H9 (cell line): ENCODE data around the gene CDC25A. TPM values are rescaled to one million over a fixed set of nuclear protein-coding genes. Genes with fewer than 3 reads are reported as not detected.

ENCODE experiments used
- DNase-seq: peaks from one replicate; pipeline ENCODE4 v3.0.0-alpha.2; 2017
- H2AFZ ChIP-seq: one replicate; pipeline ENCODE4 v1.6.1; 2013; ENCODE audit warnings: mild to moderate bottlenecking, low read length, control low read depth, moderate library complexity
- H2AK5ac ChIP-seq: 2 replicates; pipeline ENCODE4 v1.6.1; 2013; ENCODE audit warnings: low read length, control low read depth, mixed read lengths; ENCODE audit not compliant: insufficient read length
- H2BK120ac ChIP-seq: one replicate; pipeline ENCODE4 v1.6.1; 2013; ENCODE audit warnings: low read depth, mild to moderate bottlenecking, low read length, control low read depth, inconsistent platforms; ENCODE audit not compliant: poor library complexity, severe bottlenecking
- H2BK12ac ChIP-seq: 2 replicates; pipeline ENCODE4 v1.6.1; 2013; ENCODE audit warnings: low read length, control low read depth, mixed read lengths, low read depth; ENCODE audit not compliant: insufficient read length
- H2BK15ac ChIP-seq: 2 replicates; pipeline ENCODE4 v1.6.1; 2013; ENCODE audit warnings: low read depth, low read length, control low read depth
- H2BK20ac ChIP-seq: one replicate; pipeline ENCODE4 v1.6.1; 2013; ENCODE audit warnings: low read depth, mild to moderate bottlenecking, low read length, control low read depth, inconsistent platforms; ENCODE audit not compliant: poor library complexity, severe bottlenecking
- H2BK5ac ChIP-seq: 2 replicates; pipeline ENCODE4 v1.6.1; 2013; ENCODE audit warnings: low read length, control low read depth, mixed read lengths; ENCODE audit not compliant: insufficient read length
- H3K14ac ChIP-seq: 2 replicates; pipeline ENCODE4 v1.6.1; 2013; ENCODE audit warnings: low read length, control low read depth; ENCODE audit not compliant: insufficient read depth
- H3K18ac ChIP-seq: 2 replicates; pipeline ENCODE4 v1.6.1; 2013; ENCODE audit warnings: low read depth, mild to moderate bottlenecking, mixed read lengths, low read length, control low read depth; ENCODE audit not compliant: insufficient read length
- H3K23ac ChIP-seq: 2 replicates; pipeline ENCODE4 v1.6.1; 2013; ENCODE audit warnings: low read length, control low read depth, mixed read lengths, low read depth; ENCODE audit not compliant: insufficient read length
- H3K23me2 ChIP-seq: 2 replicates; pipeline ENCODE4 v1.6.1; 2013; ENCODE audit warnings: low read depth, mild to moderate bottlenecking, mixed read lengths, low read length, control low read depth; ENCODE audit not compliant: insufficient read length, poor library complexity, severe bottlenecking
- H3K27ac ChIP-seq: 2 replicates; pipeline ENCODE4 v1.5.1; 2013; ENCODE audit warnings: low read length, control low read depth, mixed read lengths, low read depth; ENCODE audit not compliant: insufficient read length
- H3K27me3 ChIP-seq: 2 replicates; pipeline ENCODE4 v1.6.1; 2013; ENCODE audit warnings: low read length, control low read depth, inconsistent platforms; ENCODE audit not compliant: insufficient read depth
- H3K4ac ChIP-seq: 2 replicates; pipeline ENCODE4 v1.6.1; 2013; ENCODE audit warnings: low read depth, mild to moderate bottlenecking, control low read depth, inconsistent platforms, low read length, moderate library complexity
- H3K4me1 ChIP-seq: 2 replicates; pipeline ENCODE4 v1.6.1; 2013; ENCODE audit warnings: low read length, control low read depth, inconsistent platforms; ENCODE audit not compliant: insufficient read depth
- H3K4me2 ChIP-seq: 2 replicates; pipeline ENCODE4 v1.6.1; 2013; ENCODE audit warnings: low read length, control low read depth, mixed read lengths; ENCODE audit not compliant: insufficient read length, insufficient read depth
- H3K56ac ChIP-seq: 2 replicates; pipeline ENCODE4 v1.6.1; 2013; ENCODE audit warnings: low read depth, mild to moderate bottlenecking, mixed read lengths, low read length, control low read depth; ENCODE audit not compliant: insufficient read length
- H3K79me1 ChIP-seq: 2 replicates; pipeline ENCODE4 v1.6.1; 2013; ENCODE audit warnings: low read depth, mild to moderate bottlenecking, moderate library complexity, low read length, control low read depth, inconsistent platforms; ENCODE audit not compliant: insufficient read depth, poor library complexity, severe bottlenecking
- H3K79me2 ChIP-seq: 2 replicates; pipeline ENCODE4 v1.6.1; 2013; ENCODE audit warnings: low read length, control low read depth, inconsistent platforms; ENCODE audit not compliant: insufficient read depth
- H3K9ac ChIP-seq: 2 replicates; pipeline ENCODE4 v1.6.1; 2013; ENCODE audit warnings: low read length, control low read depth, mixed read lengths; ENCODE audit not compliant: insufficient read length; ENCODE audit errors: extremely low read depth
- H3K9me3 ChIP-seq: one replicate; pipeline ENCODE4 v1.6.1; 2013; ENCODE audit warnings: low read depth, low read length, inconsistent platforms; ENCODE audit not compliant: control insufficient read depth
- H3T11ph ChIP-seq: one replicate; pipeline ENCODE4 v1.6.1; 2013; ENCODE audit warnings: mild to moderate bottlenecking, low read length, control low read depth, inconsistent platforms
- H4K20me1 ChIP-seq: one replicate; pipeline ENCODE4 v1.6.1; 2013; ENCODE audit not compliant: control insufficient read depth, insufficient read length, insufficient read depth
- H4K5ac ChIP-seq: 2 replicates; pipeline ENCODE4 v1.6.1; 2013; ENCODE audit warnings: low read depth, mild to moderate bottlenecking, mixed read lengths, low read length, control low read depth; ENCODE audit not compliant: insufficient read length
- H4K8ac ChIP-seq: replicated peaks from 2 replicates; pipeline ENCODE4 v1.6.1; 2013; ENCODE audit warnings: low read length, control low read depth, mixed read lengths, low read depth; ENCODE audit not compliant: insufficient read length
- H4K91ac ChIP-seq: 2 replicates; pipeline ENCODE4 v1.6.1; 2013; ENCODE audit warnings: low read depth, mild to moderate bottlenecking, moderate library complexity, mixed read lengths, low read length, control low read depth; ENCODE audit not compliant: insufficient read length
- H3K27ac Mint-ChIP-seq, 3 experiments: 2 replicates in 2 of 3; 3 replicates in 1 of 3; pipeline ENCODE4 v1.8.0; 2020 to 2021; ENCODE audit warnings: mixed read lengths in 3 of 3, mild to moderate bottlenecking in 1 of 3, moderate library complexity in 1 of 3
- H3K27me3 Mint-ChIP-seq: 2 replicates; pipeline ENCODE4 v1.8.0; 2021; ENCODE audit warnings: low read depth, mild to moderate bottlenecking, moderate library complexity, mixed read lengths
- H3K36me3 Mint-ChIP-seq, 3 experiments: 2 replicates in 2 of 3; 3 replicates in 1 of 3; pipeline ENCODE4 v1.8.0; 2020 to 2021; ENCODE audit warnings: low read depth in 3 of 3, mixed read lengths in 3 of 3; ENCODE audit not compliant: insufficient read depth in 1 of 3
- H3K4me1 Mint-ChIP-seq, 2 experiments: 2 replicates each; pipeline ENCODE4 v1.8.0; 2020; ENCODE audit warnings: mixed read lengths in 2 of 2
- H3K4me3 Mint-ChIP-seq, 2 experiments: 2 replicates in 1 of 2; 3 replicates in 1 of 2; pipeline ENCODE4 v1.8.0; 2020 to 2021; ENCODE audit warnings: mild to moderate bottlenecking in 2 of 2, mixed read lengths in 2 of 2, moderate library complexity in 1 of 2
- H3K9me3 Mint-ChIP-seq, 2 experiments: 2 replicates in 1 of 2; 3 replicates in 1 of 2; pipeline ENCODE4 v1.8.0; 2020; ENCODE audit warnings: mild to moderate bottlenecking in 2 of 2, mixed read lengths in 2 of 2, moderate library complexity in 1 of 2
- CTCF ChIP-seq: fragments of 200-600 bp; sonication (generic); conservative IDR thresholded peaks from 3 replicates; pipeline ENCODE4 v1.8.0; 2021; ENCODE audit warnings: antibody characterized with exemption, mild to moderate bottlenecking
- WGBS: extraction: QIAGEN DNeasy Blood & Tissue Kit; methylation state at CpG from one replicate; pipeline ENCODE4 v1.1.7; 2013; ENCODE audit warnings: missing lambda C conversion rate, low lambda C conversion rate, mixed read lengths; ENCODE audit not compliant: insufficient read length; ENCODE audit errors: extremely low coverage; 5-methylcytosine and 5-hydroxymethylcytosine counted together
- total RNA-seq: library from RNA; stranded (reverse); gene quantifications from 2 replicates; pipeline ENCODE4 v1.2.1, GENCODE V29; 2021

Gene CDC25A
- total RNA-seq, 1 experiment from 2014 or later = 83.3 TPM

GRCh38 chr3:48155122-48155521 lies 33.1 kb downstream of the CDC25A start:
- no peaks in the 10 kb centered on the region for H3K4me1 ChIP-seq
- no peaks in the 10 kb centered on the region for H3K79me2 ChIP-seq
- Mint-ChIP-seq H3K36me3 (peaks cover 22 to 34% (median 29%) of the 10 kb centered on the region in 3 experiments; a peak in 6 of 7 replicates), H3K27ac (no peak overlapping the region; a peak in 1 of 7 replicates), H3K27me3 (no peaks in the 10 kb centered on the region), H3K4me1 (peaks cover 15 to 20% of the 10 kb centered on the region in 2 experiments), H3K9me3 (no peaks in the 10 kb centered on the region), H3K4me3 (no peak overlapping the region)
- H3K18ac ChIP-seq = no peak overlapping the region
- H2AK5ac ChIP-seq = no peak overlapping the region
- H3K23ac ChIP-seq = no peak overlapping the region
- DNase-seq = no peak
- no peak overlapping the region for H2BK20ac ChIP-seq
- no peak overlapping the region for H3K27ac ChIP-seq
- H4K91ac ChIP-seq = no peak overlapping the region
- H3K56ac ChIP-seq = no peak overlapping the region
- no peak overlapping the region for H2BK15ac ChIP-seq
- no peak overlapping the region for H3K9ac ChIP-seq
- no peak overlapping the region for H2BK5ac ChIP-seq
- no peak overlapping the region for H3T11ph ChIP-seq
- no peak overlapping the region for H2AFZ ChIP-seq
- H4K8ac ChIP-seq = no peak overlapping the region
- no peak overlapping the region for H3K14ac ChIP-seq
- H3K4ac ChIP-seq = no peak overlapping the region
- no peaks in the 10 kb centered on the region for H3K79me1 ChIP-seq
- H3K27me3 ChIP-seq = no peaks in the 10 kb centered on the region
- H3K9me3 ChIP-seq = no peaks in the 10 kb centered on the region
- H3K23me2 ChIP-seq = no peaks in the 10 kb centered on the region
- H3K4me2 ChIP-seq = no peak overlapping the region
- H4K20me1 ChIP-seq = no peaks in the 10 kb centered on the region
- H2BK120ac ChIP-seq = no peak overlapping the region
- WGBS = no CpG with 5 or more reads among the region's 2 CpGs
- H2BK12ac ChIP-seq = no peak overlapping the region
- H4K5ac ChIP-seq = no peak overlapping the region
- TF ChIP-seq CTCF = no peak
